Upper lobe of right lung (tissue), 1 donor: ENCODE measurements around the gene BMP6. TPM values are rescaled to one million over a fixed set of nuclear protein-coding genes. Genes with fewer than 3 reads are reported as not detected.

Experiments
- ATAC-seq: fragments of 200-7000 bp; cut with Tn5 transposase; one replicate; pipeline ENCODE4 v1.9.1; 2020; ENCODE audit warnings: mild to moderate bottlenecking, moderate library complexity
- DNase-seq: peaks from one replicate; pipeline ENCODE4 v3.0.0-alpha.2; 2020
- H3K27ac ChIP-seq: fragments of 200-600 bp; one replicate; pipeline ENCODE4 v1.8.0; 2022
- H3K27me3 ChIP-seq: fragments of 200-600 bp; one replicate; pipeline ENCODE4 v1.8.0; 2022; ENCODE audit warnings: mild to moderate bottlenecking
- H3K36me3 ChIP-seq: fragments of 200-600 bp; one replicate; pipeline ENCODE4 v1.8.0; 2022
- H3K4me1 ChIP-seq: fragments of 200-600 bp; one replicate; pipeline ENCODE4 v1.8.0; 2022
- H3K4me3 ChIP-seq: fragments of 200-600 bp; one replicate; pipeline ENCODE4 v1.8.0; 2022; ENCODE audit warnings: mild to moderate bottlenecking
- H3K9me3 ChIP-seq: fragments of 200-600 bp; one replicate; pipeline ENCODE4 v1.8.0; 2022
- CTCF ChIP-seq: fragments of 200-600 bp; IDR thresholded peaks from one replicate; pipeline ENCODE4 v1.8.0; 2022; ENCODE audit warnings: antibody characterized with exemption
- intact Hi-C: fragments of 100-400 bp; cut with DNase I; formaldehyde crosslinking; loops from one replicate; pipeline ENCODE4 v1.11.0; 2022
- total RNA-seq: library from RNA; stranded (reverse); fragmentation: NEBNext Ultra II Directional; extraction: Animal tissue kit (Norgen Biotek cat#: 25700); gene quantifications from one replicate; pipeline ENCODE4 v1.2.1, GENCODE V29; 2021
- donor health status: DM: no; HTN: yes; CAD: no; lungs with severe emphysema.

Gene BMP6
- total RNA-seq, 1 donor from 2014 or later, result 6.6 TPM

- H3K36me3 ChIP-seq, result peaks cover 82% of the 10 kb centered on the region
- no peak for TF ChIP-seq CTCF
- intact Hi-C loops, result no loop called here
- H3K9me3 ChIP-seq, result no peaks in the 10 kb centered on the region
- H3K27me3 ChIP-seq, result no peaks in the 10 kb centered on the region
- no peak for ATAC-seq
- DNase-seq, result no peak
- H3K4me1 ChIP-seq, result peaks cover 7% of the 10 kb centered on the region
- H3K4me3 ChIP-seq, result no peak overlapping the region
- H3K27ac ChIP-seq, result no peak overlapping the region
Observed at GRCh38 chr6:7901056-7901455, 175.2 kb downstream of the BMP6 start.

GRCh38 chr6:7901780-7902179, 175.9 kb downstream of the BMP6 start:
- intact Hi-C loops, result no loop called here
- H3K9me3 ChIP-seq, result no peaks in the 10 kb centered on the region
- no peak for DNase-seq
- peaks cover 74% of the 10 kb centered on the region for H3K36me3 ChIP-seq
- TF ChIP-seq CTCF, result no peak
- no peak overlapping the region for H3K4me3 ChIP-seq
- no peak overlapping the region for H3K27ac ChIP-seq
- no peaks in the 10 kb centered on the region for H3K27me3 ChIP-seq
- H3K4me1 ChIP-seq, result peaks cover 7% of the 10 kb centered on the region
- ATAC-seq, result no peak

- Histone ChIP-seq H3K9me3 (no peaks in the 10 kb centered on the region), H3K27ac (no peak overlapping the region), H3K4me1 (peaks cover 7% of the 10 kb centered on the region), H3K4me3 (no peak overlapping the region), H3K27me3 (no peaks in the 10 kb centered on the region), H3K36me3 (peaks cover 70% of the 10 kb centered on the region)
- DNase-seq (no peak), ATAC-seq (no peak)
- no peak for TF ChIP-seq CTCF
- intact Hi-C loops, result no loop called here
Observed at GRCh38 chr6:7902221-7902620, 176.3 kb downstream of the BMP6 start.

- Histone ChIP-seq H3K4me3 (no peak overlapping the region), H3K9me3 (no peaks in the 10 kb centered on the region), H3K4me1 (peaks cover 13% of the 10 kb centered on the region), H3K27ac (no peak overlapping the region), H3K36me3 (peaks cover 64% of the 10 kb centered on the region), H3K27me3 (no peaks in the 10 kb centered on the region)
- no peak for TF ChIP-seq CTCF
- intact Hi-C loops, result no loop called here
- no peak for ATAC-seq
- no peak for DNase-seq
Observed at GRCh38 chr6:7902867-7903266, 177.0 kb downstream of the BMP6 start.

GRCh38 chr6:7903673-7904072, 177.8 kb downstream of the BMP6 start:
- Histone ChIP-seq H3K36me3 (peaks cover 56% of the 10 kb centered on the region), H3K27me3 (no peaks in the 10 kb centered on the region), H3K4me3 (no peak overlapping the region), H3K27ac (no peak overlapping the region), H3K4me1 (peaks cover 21% of the 10 kb centered on the region), H3K9me3 (no peaks in the 10 kb centered on the region)
- intact Hi-C loops, result no loop called here
- ATAC-seq, result no peak
- no peak for DNase-seq
- no peak for TF ChIP-seq CTCF

GRCh38 chr6:7904654-7905319, 178.9 kb downstream of the BMP6 start:
- no peak for TF ChIP-seq CTCF
- no peaks in the 10 kb centered on the region for H3K9me3 ChIP-seq
- H3K27ac ChIP-seq, result no peak overlapping the region
- intact Hi-C loops, result no loop called here
- DNase-seq, result no peak
- H3K36me3 ChIP-seq, result peaks cover 44% of the 10 kb centered on the region
- peaks cover 30% of the 10 kb centered on the region for H3K4me1 ChIP-seq
- ATAC-seq, result no peak
- H3K4me3 ChIP-seq, result no peak overlapping the region
- no peaks in the 10 kb centered on the region for H3K27me3 ChIP-seq
